Activated gamma-delta T cell treated with anti-CD3 and anti-CD28 coated beads, Interleukin-2, amount 50 U/mL, for 16 hours (primary cell): ENCODE results near the gene FBXO10.

ENCODE experiments used
- DNase-seq: peaks from one replicate; pipeline ENCODE4 v3.0.0-alpha.2; 2020; ENCODE audit warnings: low read depth

The FBXO10 gene

GRCh38 chr9:37592108-37592951 is 16.1 kb upstream of the FBXO10 start, which contains the start of gene TOMM5:
TOMM5 (minus strand) TSS chr9:37592597; CDS start chr9:37592532, 65 bp downstream.
- DNase-seq = peak; percentile 81

- DNase-seq = no peak
Observed at GRCh38 chr9:37587521-37587920, 11.3 kb upstream of the FBXO10 start.

- DNase-seq = no peak
Observed at GRCh38 chr9:37583522-37584121, 7.4 kb upstream of the FBXO10 start.

GRCh38 chr9:37582548-37583157 is 6.5 kb upstream of the FBXO10 start:
- DNase-seq = no peak

- no peak for DNase-seq
Observed at GRCh38 chr9:37575511-37575914, 667 bp downstream of the FBXO10 start.

- no peak for DNase-seq
Observed at GRCh38 chr9:37575001-37575400, 1.2 kb downstream of the FBXO10 start.

GRCh38 chr9:37574241-37574721 is 1.9 kb downstream of the FBXO10 start:
- DNase-seq = no peak

- DNase-seq = no peak
Observed at GRCh38 chr9:37571282-37571681, 4.9 kb downstream of the FBXO10 start.

GRCh38 chr9:37566716-37567115 is 9.5 kb downstream of the FBXO10 start:
- no peak for DNase-seq

GRCh38 chr9:37565661-37566618 is 10.2 kb downstream of the FBXO10 start:
- DNase-seq = no peak

GRCh38 chr9:37564916-37565315 is 11.3 kb downstream of the FBXO10 start:
- no peak for DNase-seq

GRCh38 chr9:37563806-37564513 is 12.2 kb downstream of the FBXO10 start:
- no peak for DNase-seq

- DNase-seq = no peak
Observed at GRCh38 chr9:37562826-37563225, 13.4 kb downstream of the FBXO10 start.

- no peak for DNase-seq
Observed at GRCh38 chr9:37561682-37562081, 14.5 kb downstream of the FBXO10 start.

GRCh38 chr9:37559855-37560592 is 16.2 kb downstream of the FBXO10 start:
- no peak for DNase-seq

- DNase-seq = no peak
Observed at GRCh38 chr9:37559125-37559524, 17.1 kb downstream of the FBXO10 start.

- DNase-seq = no peak
Observed at GRCh38 chr9:37555786-37556185, 20.4 kb downstream of the FBXO10 start.

- DNase-seq = no peak
Observed at GRCh38 chr9:37554318-37554717, 21.9 kb downstream of the FBXO10 start.

- no peak for DNase-seq
Observed at GRCh38 chr9:37551888-37552287, 24.3 kb downstream of the FBXO10 start.

GRCh38 chr9:37551468-37551867 is 24.7 kb downstream of the FBXO10 start:
- DNase-seq = no peak
